ENCODE results near the gene MEGF6.

DNA sequence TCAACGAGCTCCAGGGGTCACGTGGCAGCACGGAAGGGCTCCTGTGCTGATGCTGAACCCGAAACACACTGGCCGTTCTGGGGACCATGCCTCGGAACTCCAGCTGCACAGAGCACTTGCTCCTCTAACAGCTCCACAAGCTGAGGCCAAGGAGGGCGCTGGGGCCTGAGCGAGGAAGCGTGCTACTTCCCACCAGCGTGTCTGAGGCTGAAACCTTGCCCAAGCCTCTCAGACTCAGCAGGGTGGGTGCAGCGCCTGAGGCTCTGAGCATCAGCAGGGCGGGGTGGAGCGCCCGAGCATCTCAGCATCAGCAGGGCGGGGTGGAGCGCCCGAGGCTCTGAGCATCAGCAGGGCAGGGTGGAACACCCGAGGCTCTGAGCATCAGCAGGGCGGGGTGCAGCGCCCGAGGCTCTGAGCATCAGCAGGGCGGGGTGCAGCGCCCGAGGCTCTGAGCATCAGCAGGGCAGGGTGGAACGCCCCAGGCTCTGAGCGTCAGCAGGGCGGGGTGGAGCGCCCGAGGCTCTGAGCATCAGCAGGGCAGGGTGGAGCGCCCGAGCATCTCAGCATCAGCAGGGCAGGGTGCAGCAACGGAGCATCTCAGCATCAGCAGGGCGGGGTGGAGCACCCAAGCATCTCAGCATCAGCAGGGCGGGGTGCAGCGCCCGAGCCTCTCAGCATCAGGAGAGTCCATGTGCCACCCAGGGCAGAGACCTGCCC, 29.0 kb upstream of the MEGF6 start:
- TF ChIP-seq POLR2A (IDR thresholded peaks at IDR 0.05; ENCODE audit: low read depth, low read length) (no peak), TAF1 (IDR thresholded peaks at IDR 0.05; ENCODE audit: borderline replicate concordance, low read depth, low read length) (no peak), POLR2AphosphoS5 (IDR thresholded peaks at IDR 0.05; ENCODE audit: low read depth, low read length) (no peak)
